NCI-H2107 treated with DMSO at 0.1 percent for 48 hours (cell line): ENCODE data around the gene SLC6A16.
"Not testable (repeated sequence)": the region's sequence is repeated elsewhere in the genome, so short reads cannot be mapped to it uniquely, and the experiment has no call there.

ENCODE experiments used
- DNase-seq: peaks from one replicate; lab custom pipeline; 2025; ENCODE audit not compliant: unreplicated experiment; lab: John Stamatoyannopoulos, UW

SLC6A16 gene

DNA sequence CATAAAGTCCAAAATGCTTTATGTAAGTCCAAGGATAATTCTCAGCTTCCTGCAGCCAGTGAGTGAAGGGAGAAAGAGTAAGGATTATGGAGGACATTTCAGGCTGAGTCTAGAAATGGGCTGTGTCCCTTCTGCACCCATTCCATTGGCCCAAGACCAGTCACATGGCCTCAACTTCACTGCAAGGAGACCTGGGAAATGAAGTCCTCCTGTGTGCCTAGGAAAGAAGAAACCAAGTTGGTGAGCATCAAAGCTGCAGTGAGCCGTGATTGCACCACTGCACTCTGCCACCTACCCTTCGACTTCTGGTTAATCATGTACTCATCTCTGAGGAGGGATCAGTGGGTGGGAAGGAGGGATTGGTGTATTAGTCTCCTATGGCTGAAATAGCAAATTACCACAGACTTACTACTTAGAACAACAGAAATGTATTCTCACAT, 6.6 kb upstream of the SLC6A16 start:
- no peak for DNase-seq

DNA sequence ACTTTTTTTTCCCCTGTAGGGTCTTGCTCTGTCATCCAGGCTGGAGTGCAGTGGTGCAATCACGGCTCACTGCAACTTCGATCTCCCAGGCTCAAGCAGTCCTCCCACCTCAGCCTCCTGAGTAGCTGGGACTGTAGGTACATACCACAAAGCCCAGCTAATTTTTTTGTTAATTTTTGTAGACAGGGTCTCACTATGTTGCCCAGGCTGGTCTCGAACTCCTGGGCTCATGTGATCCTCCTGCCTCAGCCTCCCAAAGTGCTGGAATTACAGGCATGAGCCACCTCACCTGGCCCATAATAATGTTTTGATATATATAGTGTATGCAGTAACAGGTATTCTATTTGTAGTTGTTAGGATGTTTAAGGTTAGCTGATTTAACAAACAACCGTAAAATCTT, 6.2 kb upstream of the SLC6A16 start:
- DNase-seq = not testable (repeated sequence)

DNA sequence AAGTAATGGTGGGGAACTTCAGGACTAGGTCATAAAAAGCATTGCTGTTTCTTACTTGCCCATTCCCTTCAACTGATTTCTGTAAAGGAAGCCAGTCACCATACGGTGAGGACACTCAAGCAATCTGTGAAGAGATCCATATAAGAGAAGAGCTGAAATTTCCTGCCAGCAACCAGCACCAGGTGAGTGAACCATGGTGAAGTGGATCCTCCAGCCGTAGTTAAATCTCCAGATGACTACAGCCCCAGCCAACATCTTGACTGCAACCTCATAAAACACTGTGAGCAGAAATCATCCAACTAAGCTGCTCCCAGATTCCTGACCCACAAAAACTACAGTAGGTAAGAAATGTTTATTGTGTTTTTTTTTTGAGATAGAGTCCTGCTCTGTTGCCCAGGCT, 3.8 kb upstream of the SLC6A16 start:
- DNase-seq = no peak

DNA sequence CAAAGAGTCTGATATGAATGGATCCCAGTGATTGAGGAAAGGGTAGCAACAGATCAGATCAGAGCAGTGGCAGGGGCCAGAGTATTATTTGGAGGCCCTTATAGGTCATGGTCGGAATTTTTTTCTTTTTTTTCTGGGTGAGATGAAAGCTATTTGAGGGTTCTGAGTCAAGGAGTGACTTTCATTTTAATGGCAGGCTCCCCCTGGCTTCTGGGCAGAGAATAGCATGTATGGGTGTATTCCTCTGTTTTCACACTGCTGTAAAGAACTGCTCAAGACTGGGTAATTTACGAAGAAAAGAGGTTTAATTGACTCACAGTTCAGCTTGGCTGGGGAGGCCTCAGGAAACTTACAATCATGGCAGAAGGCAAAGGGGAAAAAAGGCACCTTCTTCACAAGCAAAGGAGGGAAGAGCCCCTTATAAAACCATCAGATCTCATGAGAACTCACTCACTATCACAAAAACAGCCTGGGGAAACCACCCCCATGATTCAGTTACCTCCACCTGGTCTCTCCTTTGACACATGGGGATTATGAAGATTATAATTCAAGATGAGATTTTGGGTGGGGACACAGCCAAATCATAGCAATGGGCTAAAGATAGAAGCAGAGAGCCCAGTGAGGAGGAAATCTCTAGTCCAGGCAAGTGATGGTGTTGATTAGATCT, 3.0 kb upstream of the SLC6A16 start:
- DNase-seq = no peak

DNA sequence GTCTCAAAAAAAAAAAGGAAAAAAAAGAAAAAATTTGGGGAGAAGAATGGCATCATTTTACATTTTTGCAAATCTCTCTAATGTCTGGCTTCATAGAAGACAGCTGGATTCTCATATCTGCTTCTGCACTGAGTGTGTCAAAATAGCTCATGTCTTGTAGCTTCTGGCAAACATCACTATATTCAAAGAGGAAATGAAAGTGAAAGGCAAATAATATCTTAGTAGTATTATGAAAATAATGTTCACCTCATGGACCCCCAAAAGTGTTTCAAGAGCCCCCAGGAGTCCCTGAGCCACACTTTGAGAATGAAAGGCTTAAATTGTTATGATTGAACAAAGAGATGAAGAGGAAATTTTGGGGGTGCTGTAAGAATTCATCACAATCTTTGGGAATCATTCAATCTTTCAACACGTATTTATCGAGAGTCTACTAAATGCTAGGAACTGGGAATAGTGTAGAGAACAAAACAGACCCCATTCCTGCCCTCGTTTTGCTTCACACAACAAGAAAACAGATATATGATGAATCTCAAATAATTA, 1.2 kb upstream of the SLC6A16 start:
- no peak for DNase-seq

DNA sequence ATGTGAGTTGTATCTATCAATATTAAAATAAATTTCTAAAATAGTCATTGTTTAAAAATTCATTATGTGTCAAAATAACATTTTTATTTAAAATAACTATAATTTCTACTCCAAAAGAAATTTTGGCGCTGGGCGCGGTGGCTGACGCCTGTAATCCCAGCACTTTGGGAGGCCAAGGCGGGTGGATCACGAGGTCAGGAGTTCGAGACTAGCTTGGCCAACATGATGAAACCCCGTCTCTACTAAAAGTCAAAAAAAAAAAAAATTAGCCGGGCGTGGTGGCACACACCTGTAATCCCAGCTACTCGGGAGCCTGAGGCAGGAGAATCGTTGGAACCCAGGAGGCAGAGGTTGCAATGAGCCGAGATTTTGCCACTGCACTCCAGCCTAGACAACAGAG, 765 bp upstream of the SLC6A16 start:
- DNase-seq = not testable (repeated sequence)

DNA sequence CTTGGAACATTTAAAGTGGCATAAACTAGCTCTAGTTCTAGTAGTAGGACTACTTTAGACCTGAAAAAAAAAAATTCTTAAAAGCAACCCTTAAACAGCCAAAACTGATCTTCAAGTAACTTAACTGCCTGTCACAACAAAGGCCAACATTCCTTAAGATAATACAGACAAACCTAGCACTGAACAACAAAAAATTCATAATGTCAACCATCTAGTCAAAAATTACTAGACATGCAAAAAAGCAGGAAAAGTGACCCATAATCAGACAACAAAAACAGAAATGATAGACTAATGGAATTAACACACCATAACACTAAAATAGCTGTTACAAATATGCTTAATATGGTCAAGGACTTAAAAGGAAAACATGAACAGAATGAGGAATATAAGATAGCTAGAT, 6.7 kb downstream of the SLC6A16 start:
- DNase-seq = no peak

DNA sequence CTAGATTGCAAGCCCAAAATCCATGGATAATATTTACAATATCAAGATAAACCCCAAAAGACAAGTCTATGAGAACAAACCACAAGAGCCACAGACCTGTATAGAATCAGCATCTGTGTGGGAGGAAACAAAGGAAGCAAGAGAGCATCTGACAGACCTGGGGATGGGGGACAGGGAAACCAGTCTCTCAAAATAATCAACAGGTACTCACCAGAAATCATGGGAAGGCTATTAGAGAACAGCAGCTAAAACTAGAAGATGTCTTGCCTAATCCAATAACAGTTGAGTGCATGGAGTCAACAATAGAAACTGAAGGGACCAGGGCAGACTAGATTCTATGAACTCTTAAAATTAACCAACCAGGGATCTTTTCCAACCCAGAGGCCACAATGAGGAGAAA, 8.7 kb downstream of the SLC6A16 start:
- no peak for DNase-seq

DNA sequence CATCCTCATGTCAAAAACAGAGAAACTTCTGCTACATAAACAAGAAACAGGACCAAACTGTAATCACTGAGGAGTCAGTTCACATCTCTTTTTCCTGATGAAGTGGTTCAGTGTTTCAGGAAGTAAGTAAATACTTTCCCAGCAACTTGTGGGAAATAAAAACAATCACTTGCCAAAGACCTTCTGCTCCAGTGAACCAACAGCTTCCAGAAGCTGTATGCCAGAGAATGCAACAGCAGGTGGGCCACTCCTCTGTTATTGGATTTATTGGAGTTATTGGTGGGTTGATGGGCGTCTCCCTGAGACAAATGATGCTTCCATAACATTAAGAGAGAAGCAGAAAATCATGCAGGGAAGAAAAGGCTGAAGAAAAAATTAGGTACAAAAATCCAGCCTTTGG, 9.9 kb downstream of the SLC6A16 start:
- no peak for DNase-seq

DNA sequence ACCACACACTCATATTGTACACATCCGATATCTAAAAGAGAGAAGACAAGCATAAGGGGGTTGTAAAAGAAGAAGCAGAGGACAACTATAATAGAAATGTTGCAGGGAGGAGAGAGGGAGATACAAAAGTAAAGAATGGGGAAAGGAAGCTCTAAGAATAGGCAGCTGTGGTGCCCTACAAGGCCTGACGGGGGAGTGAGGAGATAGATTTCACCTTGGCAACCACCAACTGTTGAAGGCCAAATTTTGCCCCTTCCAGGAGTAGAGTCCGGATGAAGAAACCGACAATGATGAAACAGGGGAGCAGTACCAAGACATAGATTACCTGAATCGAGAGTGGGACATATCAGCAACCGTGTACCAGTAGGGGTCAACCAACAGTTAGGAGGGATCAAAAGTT, 15.9 kb downstream of the SLC6A16 start:
- no peak for DNase-seq

DNA sequence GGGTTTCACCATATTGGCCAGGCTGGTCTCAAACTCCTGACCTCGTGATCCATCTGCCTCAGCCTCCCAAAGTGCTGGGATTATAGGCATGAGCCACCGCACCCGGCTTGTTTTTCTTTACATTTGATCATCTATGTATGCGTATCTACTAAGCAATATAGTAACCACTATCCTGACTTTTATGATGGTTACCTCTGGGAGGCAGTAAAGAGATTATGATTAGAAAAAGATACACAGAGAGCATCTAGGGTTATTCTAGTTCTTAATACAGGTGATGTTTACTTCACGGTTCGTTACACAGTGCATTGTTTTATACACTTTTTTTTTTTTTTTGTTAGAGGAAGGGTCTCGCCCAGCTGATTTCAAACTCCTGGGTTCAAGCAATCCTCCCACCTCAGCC, 18.3 kb downstream of the SLC6A16 start:
- not testable (repeated sequence) for DNase-seq

DNA sequence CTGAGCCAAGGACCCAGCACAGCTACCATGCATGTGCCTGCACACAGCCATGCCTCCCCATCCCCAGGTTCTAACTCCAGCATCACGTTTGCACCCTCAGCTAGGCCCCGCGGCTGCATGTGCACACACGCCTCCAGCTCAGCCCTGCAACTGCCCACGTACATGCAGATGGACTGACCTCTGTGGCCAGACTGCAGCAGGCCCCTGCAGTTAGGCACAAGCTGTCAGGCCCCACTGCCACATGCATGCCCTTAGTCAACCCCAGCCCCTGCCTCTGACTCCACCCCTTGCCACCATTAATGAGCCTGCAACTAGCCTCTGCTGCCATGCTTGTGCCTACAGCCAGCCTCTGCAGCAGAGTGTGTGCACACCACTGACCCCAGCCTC, 23.1 kb downstream of the SLC6A16 start:
- no peak for DNase-seq

DNA sequence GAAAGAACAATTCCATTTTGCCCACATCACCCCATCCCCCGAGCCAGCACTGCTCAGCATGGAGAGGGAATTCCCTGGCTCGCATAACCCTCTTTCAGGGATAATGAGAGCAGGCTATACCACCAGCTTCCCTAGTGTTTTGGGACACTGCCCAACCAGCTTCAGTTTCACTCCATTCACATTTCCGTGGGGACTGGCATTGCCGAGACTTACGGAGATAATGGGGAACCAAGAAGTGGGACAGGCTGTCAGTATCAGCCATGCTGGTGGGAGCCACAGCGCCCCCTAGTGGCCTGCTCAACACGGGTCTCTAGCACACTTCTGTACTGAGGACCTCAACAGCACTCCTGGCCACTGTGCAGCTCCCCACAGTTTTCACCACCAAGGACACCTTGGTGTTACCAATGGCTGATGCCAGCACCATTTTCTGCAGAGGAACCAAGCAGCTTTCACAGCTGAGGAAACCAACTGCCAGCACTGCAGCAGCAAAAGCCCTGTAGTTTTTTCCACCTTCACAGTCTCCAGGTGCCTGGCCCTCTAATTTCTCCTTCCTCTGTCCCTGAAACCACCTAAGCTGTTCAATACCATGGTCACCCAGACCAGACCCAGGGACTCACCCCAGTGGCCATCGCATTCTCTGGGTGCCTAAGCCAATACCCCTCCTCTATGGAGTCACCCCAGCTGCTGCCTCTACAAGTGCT, 23.7 kb downstream of the SLC6A16 start:
- DNase-seq = no peak

DNA sequence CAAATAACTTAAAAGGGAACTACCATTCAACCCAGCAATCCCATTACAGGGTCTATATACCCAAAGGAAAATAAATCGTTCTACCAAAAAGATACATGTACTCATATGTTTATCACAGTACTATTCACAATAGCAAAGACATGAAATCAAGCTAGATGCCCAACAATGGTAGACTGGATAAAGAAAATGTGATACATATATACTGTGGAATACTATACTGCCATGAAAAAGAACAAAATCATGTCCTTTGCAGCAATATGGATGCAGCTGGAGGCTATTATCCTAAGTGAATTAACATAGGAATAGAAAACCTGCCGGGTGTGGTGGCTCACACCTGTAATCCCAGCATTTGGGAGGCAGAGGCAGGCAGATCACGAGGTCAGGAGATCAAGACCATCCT, 26.3 kb downstream of the SLC6A16 start:
- DNase-seq = not testable (repeated sequence)

DNA sequence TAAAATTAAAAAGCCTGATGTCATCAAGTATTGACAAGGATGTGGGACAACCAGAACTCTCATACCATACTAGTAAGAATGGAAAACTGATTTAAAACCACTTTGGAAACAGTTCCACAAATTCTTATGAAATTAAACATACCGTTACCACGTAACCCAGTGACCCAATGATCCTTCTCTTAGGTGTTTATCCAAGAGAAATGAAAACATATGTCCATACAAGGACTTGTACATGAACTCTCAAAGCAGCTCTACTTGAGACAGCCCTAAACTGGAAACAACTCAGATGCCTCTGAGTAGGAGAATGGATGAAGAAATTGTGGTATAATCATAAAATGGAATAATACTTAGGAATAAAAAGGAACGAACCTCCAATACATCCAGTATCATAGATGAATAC, 27.6 kb downstream of the SLC6A16 start:
- DNase-seq = no peak

DNA sequence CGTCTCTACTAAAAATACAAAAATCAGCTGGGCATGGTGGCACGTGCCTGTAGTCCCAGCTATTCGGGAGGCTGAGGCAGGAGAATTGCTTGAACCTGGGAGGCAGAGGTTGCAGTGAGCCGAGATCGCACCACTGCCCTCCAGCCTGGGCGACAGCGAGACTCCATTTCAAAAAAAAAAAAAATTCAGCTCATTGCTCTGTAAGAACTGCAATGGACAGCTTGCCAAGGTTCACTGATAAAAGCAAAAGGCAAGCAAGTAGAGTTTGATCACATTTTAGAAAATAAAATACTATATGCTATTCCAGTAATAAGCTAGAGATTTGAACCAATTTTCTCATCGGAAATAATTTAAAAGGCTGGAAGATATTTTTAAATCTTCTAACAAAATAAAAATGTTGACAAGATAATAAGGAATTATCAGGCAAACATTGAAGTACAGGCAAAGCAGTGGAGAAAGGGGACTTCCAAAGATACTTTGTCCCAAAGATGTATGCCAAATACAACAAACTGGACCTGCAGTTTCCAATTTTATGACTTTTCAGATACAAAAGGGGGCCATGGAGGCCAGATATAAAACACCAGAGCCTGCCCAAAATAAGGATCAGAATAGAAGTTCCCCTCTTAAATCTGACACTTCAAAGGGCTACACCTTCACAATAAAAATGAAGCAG, 29.6 kb downstream of the SLC6A16 start:
- no peak for DNase-seq

DNA sequence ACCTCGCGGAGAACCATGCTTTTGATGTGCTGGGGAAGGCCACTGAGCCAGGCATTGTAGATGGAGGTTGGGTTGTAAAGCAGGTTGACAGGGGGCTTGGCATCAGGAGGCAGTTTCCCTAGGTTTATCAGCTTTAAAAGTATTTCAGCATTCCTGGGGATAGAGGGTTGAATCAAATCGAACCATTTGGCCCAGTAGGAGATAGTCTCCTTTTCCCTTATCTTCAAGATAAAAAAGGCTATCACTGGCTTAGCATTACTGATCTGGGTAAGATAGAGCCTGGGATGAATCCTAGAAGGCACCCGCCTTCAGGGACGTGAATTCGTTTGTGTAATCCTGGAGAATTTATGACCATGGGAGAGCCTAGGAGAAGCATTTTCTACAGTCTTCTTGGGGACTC, 30.6 kb downstream of the SLC6A16 start:
- no peak for DNase-seq

DNA sequence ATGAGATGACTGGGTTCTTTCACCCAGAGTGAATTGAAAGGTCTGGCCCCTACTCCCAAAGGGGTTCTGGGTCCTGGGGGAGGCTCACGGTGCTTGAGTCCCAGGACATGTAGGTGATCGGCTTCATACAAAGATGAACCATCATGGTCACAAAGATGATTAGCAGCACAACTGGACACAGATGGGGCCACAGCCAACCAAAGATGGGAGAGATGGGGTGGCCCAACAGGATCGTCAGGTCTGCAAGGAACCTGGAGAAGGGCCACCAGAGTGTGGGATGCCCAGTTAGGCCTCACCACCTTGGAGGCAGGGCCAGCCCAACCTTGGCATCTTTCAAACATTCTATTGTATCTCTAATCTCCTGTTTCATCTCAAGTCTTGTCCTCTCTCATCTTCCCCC, 34.5 kb downstream of the SLC6A16 start:
- no peak for DNase-seq

DNA sequence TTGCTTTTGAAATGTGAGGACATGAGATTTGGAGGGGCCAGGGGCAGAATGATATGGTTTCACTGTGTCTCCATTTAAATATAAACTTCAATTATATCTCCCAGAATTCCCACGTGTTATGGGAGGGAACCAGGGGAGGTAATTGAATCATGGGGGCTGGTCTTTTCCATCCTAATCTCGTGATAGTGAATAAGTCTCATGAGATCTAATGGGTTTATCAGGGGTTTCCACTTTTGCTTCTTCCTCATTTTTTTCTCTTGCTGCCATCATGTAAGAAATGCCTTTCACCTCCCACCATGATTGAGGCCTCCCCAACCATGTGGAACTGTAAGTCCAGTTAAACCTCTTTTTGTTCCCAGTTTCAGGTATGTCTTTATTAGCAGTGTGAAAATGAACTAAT, 35.7 kb downstream of the SLC6A16 start:
- not testable (repeated sequence) for DNase-seq

DNA sequence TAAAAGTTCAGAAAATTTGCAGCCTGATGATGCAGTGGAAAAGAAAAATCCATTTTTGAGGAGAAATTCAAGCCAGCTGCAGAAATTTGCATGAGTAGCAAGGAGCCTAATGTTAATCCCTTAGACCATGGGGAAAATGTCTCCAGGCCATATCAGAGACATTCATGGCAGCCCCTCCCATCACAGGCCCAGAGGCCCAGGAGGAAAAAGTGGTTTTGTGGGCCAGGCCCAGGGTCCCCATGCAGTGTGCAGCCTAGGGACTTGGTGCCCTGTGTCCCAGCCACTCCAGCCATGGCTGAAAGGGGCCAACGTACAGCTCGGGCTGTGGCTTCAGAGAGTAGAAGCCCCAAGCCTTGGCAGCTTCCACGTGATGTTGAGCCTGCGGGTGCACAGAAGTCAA, 36.8 kb downstream of the SLC6A16 start:
- not testable (repeated sequence) for DNase-seq

DNA sequence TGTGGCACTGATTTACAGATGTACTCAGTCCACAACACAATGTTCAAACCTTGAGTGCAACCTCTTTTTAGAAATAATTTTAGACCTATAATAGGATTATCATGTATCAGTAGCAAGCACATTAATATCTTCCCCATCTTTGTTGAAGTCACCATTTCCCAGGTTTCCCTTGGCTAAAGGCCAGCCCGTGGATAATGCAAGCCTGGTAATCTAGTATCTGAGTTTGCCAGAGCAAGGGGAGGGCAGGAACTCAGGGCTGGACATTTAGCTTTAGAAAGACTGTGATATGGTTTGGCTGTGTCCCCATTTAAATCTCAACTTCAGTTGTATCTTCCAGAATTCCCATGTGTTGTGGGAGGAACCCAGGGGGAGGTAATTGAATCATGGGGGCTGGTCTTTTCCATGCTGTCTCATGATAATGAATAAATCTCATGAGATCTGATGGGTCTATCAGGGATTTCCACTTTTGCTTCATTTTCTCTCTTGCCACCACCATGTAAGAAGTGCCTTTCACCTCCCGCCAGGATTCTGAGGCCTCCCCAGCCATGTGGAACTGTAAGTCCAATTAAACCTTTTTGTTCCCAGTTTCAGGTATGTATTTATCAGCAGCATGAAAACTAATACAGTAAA, 37.7 kb downstream of the SLC6A16 start:
- no peak for DNase-seq

DNA sequence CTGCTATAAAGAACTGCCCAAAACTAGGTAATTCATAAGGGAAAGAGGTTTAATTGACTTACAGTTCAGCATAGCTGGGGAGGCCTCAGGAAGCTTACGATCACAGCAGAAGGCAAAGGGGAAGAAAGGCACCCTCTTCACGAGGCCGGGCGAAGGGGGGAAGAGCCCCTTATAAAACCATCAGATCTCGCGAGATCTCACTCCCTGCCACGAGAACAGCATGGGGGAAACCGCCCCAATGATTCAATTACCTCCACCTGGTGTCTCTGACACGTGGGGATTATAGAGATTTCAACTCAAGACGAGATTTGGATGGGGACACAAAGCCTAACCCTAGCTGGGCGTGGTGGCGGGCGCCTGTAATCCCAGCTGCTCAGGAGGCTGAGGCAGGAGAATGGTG, 42.8 kb downstream of the SLC6A16 start:
- DNase-seq = no peak
